H1 (cell line): ENCODE results near the gene METAP1D. TPM values are rescaled to one million over a fixed set of nuclear protein-coding genes. Genes with fewer than 3 reads are reported as not detected.

Source experiments
- CBX5 ChIP-seq: fragments of 300-800, 300-1000 bp; sonication (generic); IDR thresholded peaks from 2 replicates; pipeline ENCODE4 v1.7.1; 2016; ENCODE audit warnings: antibody characterized with exemption, low read length, low read depth
- MAX ChIP-seq: IDR thresholded peaks from 2 replicates; pipeline ENCODE4 v1.6.1; 2012; ENCODE audit warnings: inconsistent platforms
- TEAD4 ChIP-seq: IDR thresholded peaks from 2 replicates; pipeline ENCODE4 v1.6.1; 2012; ENCODE audit warnings: low read depth, low read length, inconsistent platforms, mixed read lengths
- polyA plus RNA-seq, 7 experiments: library from polyadenylated mRNA; depleted of rRNA in 3 of 7; stranded (reverse) in 5 of 7; unstranded in 2 of 7; fragments of >200 nt in 5 of 7; fragments of 200-250 nt in 2 of 7; gene quantifications; 1 replicate in 5 of 7; 2 replicates in 1 of 7; 4 replicates in 1 of 7; pipeline versions ENCODE4 v1.2.1 to v1.2.3, GENCODE V29; 2011 to 2013; ENCODE audit warnings: missing spikeins in 2 of 7, mixed read lengths in 2 of 7
- total RNA-seq: library from RNA; stranded (reverse); fragmentation: NEBNext Ultra II Directional; extraction: Animal tissue kit (Norgen Biotek cat#: 25700); gene quantifications from 2 replicates; pipeline ENCODE4 v1.2.1, GENCODE V29; 2021

The METAP1D gene
- total and polyA plus RNA-seq, 2 of the 8 experiments (the other 6 are each of a cell fraction or from before 2014, with no cell fraction given) = 3.9 to 6.2 TPM

GRCh38 chr2:171985076-171985475, 14.7 kb upstream of the METAP1D start (continued):
- TF ChIP-seq MAX = no peak
- no peak for TF ChIP-seq CBX5
- TF ChIP-seq TEAD4 = no peak
- TF ChIP-seq, all 59 proteins: peak for 0
